Hepatocyte (in vitro differentiated cells): ENCODE data around the gene CRHR2.

Experiments
- CTCF ChIP-seq: fragments of 200-600 bp; sonication (generic); IDR thresholded peaks from 2 replicates; pipeline ENCODE4 v1.5.1; 2016; ENCODE audit warnings: antibody characterized with exemption, mild to moderate bottlenecking; ENCODE audit not compliant: poor library complexity
- EZH2 ChIP-seq: fragments of 200-600 bp; sonication (generic); IDR thresholded peaks from 2 replicates; pipeline ENCODE4 v1.6.1; 2016; ENCODE audit warnings: antibody characterized with exemption, mild to moderate bottlenecking, borderline replicate concordance
- EZH2phosphoT487 ChIP-seq: fragments of 200-600 bp; sonication (generic); IDR thresholded peaks from one replicate; pipeline ENCODE4 v1.6.1; 2018; ENCODE audit warnings: antibody characterized with exemption, mild to moderate bottlenecking, low read depth, moderate library complexity; ENCODE audit not compliant: unreplicated experiment, severe bottlenecking

GRCh38 chr7:30652698-30653641, 29.3 kb downstream of the CRHR2 start:
- no peak for TF ChIP-seq CTCF
- no peak for TF ChIP-seq EZH2
- TF ChIP-seq EZH2phosphoT487, result no peak
